GM12891 (cell line): ENCODE measurements around the gene PRPSAP1.

ENCODE experiments used
- POLR2A ChIP-seq: IDR thresholded peaks from 2 replicates; pipeline ENCODE4 v1.6.1; 2011; ENCODE audit warnings: low read depth, low read length, control low read depth
- POLR2AphosphoS5 ChIP-seq: IDR thresholded peaks from 2 replicates; pipeline ENCODE4 v1.6.1; 2011; ENCODE audit warnings: low read depth, low read length, control low read depth
- POU2F2 ChIP-seq: IDR thresholded peaks from 2 replicates; pipeline ENCODE4 v1.6.1; 2011; ENCODE audit warnings: low read depth, mild to moderate bottlenecking, control low read depth, low read length, moderate library complexity
- TAF1 ChIP-seq: IDR thresholded peaks from 2 replicates; pipeline ENCODE4 v1.6.1; 2011; ENCODE audit warnings: low read depth, low read length, control low read depth

- TF ChIP-seq POLR2A (no peak), TAF1 (no peak), POLR2AphosphoS5 (no peak), POU2F2 (no peak)
These were observed 93.5 kb downstream of the PRPSAP1 start for GRCh38 chr17:76260220-76260619.
